COR-L47 (cell line): ENCODE results near the gene PLEKHG7.

Experiments used
- DNase-seq: peaks from one replicate; lab custom pipeline; 2025; lab: John Stamatoyannopoulos, UW

Gene PLEKHG7

GRCh38 chr12:92707926-92708325, 5.1 kb downstream of the PLEKHG7 start:
- DNase-seq = no peak

- no peak for DNase-seq
These were observed 12.8 kb downstream of the PLEKHG7 start for GRCh38 chr12:92715625-92716024.

- no peak for DNase-seq
These were observed 14.4 kb downstream of the PLEKHG7 start for GRCh38 chr12:92717202-92717601.

- DNase-seq = no peak
These were observed 15.7 kb downstream of the PLEKHG7 start for GRCh38 chr12:92718483-92718990.

GRCh38 chr12:92719674-92720073, 16.9 kb downstream of the PLEKHG7 start:
- DNase-seq = no peak

GRCh38 chr12:92721130-92721529, 18.3 kb downstream of the PLEKHG7 start:
- DNase-seq = no peak

- DNase-seq = no peak
These were observed 18.9 kb downstream of the PLEKHG7 start for GRCh38 chr12:92721656-92722055.

GRCh38 chr12:92722897-92723296, 20.1 kb downstream of the PLEKHG7 start:
- no peak for DNase-seq

- DNase-seq = no peak
These were observed 24.1 kb downstream of the PLEKHG7 start for GRCh38 chr12:92726850-92727249.

- DNase-seq = no peak
These were observed 27.1 kb downstream of the PLEKHG7 start for GRCh38 chr12:92729773-92730305.

GRCh38 chr12:92730758-92731157, 28.0 kb downstream of the PLEKHG7 start:
- no peak for DNase-seq

- DNase-seq = no peak
These were observed 29.4 kb downstream of the PLEKHG7 start for GRCh38 chr12:92732216-92732615.

- DNase-seq = no peak
These were observed 29.9 kb downstream of the PLEKHG7 start for GRCh38 chr12:92732716-92733115.

GRCh38 chr12:92733181-92733580, 30.4 kb downstream of the PLEKHG7 start:
- DNase-seq = no peak

- DNase-seq = no peak
These were observed 30.9 kb downstream of the PLEKHG7 start for GRCh38 chr12:92733661-92734060.

GRCh38 chr12:92735131-92735721, 32.4 kb downstream of the PLEKHG7 start:
- peak; percentile 45 for DNase-seq

GRCh38 chr12:92736605-92737004, 33.8 kb downstream of the PLEKHG7 start:
- no peak for DNase-seq

- DNase-seq = no peak
These were observed 35.4 kb downstream of the PLEKHG7 start for GRCh38 chr12:92737855-92738850.

GRCh38 chr12:92739113-92739512, 36.3 kb downstream of the PLEKHG7 start:
- no peak for DNase-seq

- DNase-seq = no peak
These were observed 37.6 kb downstream of the PLEKHG7 start for GRCh38 chr12:92740411-92740810.

- DNase-seq = no peak
These were observed 40.2 kb downstream of the PLEKHG7 start for GRCh38 chr12:92743026-92743425.

- DNase-seq = no peak
These were observed 43.2 kb downstream of the PLEKHG7 start for GRCh38 chr12:92745856-92746550.
